Measurements from ENCODE around the gene MYMK. TPM values are rescaled to one million over a fixed set of nuclear protein-coding genes. Genes with fewer than 3 reads are reported as not detected.

The MYMK gene
- total and polyA plus RNA-seq, 2 of the 13 experiments (the other 11 are each of a cell fraction or from before 2014, with no cell fraction given): not detected

GRCh38 chr9:133545494-133546286 lies 20.9 kb upstream of the MYMK start:
- H3K9ac ChIP-seq (ENCODE audit: insufficient read depth, low read depth, low read length): no peak overlapping the region
- no peak overlapping the region for H3K4me3 ChIP-seq (replicated peaks in 1 of 3; ENCODE audit: insufficient read depth in 1 of 3, low read depth in 2 of 3, low read length in 3 of 3)
- intact Hi-C loops (cut with micrococcal nuclease; ENCODE audit: unreplicated experiment) (no loop called here), in situ Hi-C loops (cut with HindIII; ENCODE audit: extremely low pct_ligation_motif_present, low pct_unique_long_range_greater_than_20kb) (loop anchor here (25.0 kb wide), 1 partner anchor 192 kb away; the partner anchor contains the start of gene SARDH)
- no peaks in the 10 kb centered on the region for H3K79me2 ChIP-seq (ENCODE audit: insufficient read depth, low read length)
- CTCF ChIA-PET (ENCODE audit: low intra/inter-chr PET ratio, low total read pairs): no interaction called here
- H3K36me3 ChIP-seq (replicated peaks in 1 of 2; ENCODE audit: control insufficient read depth in 1 of 2, insufficient read depth in 2 of 2, low read length in 2 of 2): peaks cover 0 to 1% of the 10 kb centered on the region in 2 experiments; a peak in 2 of 5 replicates
- no peaks in the 10 kb centered on the region for H3K9me3 ChIP-seq (ENCODE audit: low read length)
- no peaks in the 10 kb centered on the region for H3K4me1 ChIP-seq (ENCODE audit: insufficient read depth, low read length)
- TF ChIP-seq GPBP1L1 (CRISPR knock-in tag; IDR thresholded peaks at IDR 0.05) (no peak), ZNF749 (CRISPR knock-in tag; IDR thresholded peaks at IDR 0.05; ENCODE audit: borderline replicate concordance) (no peak), REXO4 (CRISPR knock-in tag; IDR thresholded peaks at IDR 0.05; ENCODE audit: borderline replicate concordance) (no peak), ZNF766 (CRISPR knock-in tag; IDR thresholded peaks at IDR 0.05; ENCODE audit: borderline replicate concordance) (no peak), PRMT3 (CRISPR knock-in tag; IDR thresholded peaks at IDR 0.05; ENCODE audit: borderline replicate concordance, low read depth) (no peak), SALL2 (CRISPR knock-in tag; IDR thresholded peaks at IDR 0.05) (no peak), MTA3 (CRISPR knock-in tag; IDR thresholded peaks at IDR 0.05) (no peak), CTCF (CRISPR knock-in tag; IDR thresholded peaks at IDR 0.05) (no peak), ZNF230 (CRISPR knock-in tag; IDR thresholded peaks at IDR 0.05) (no peak), ZNF180 (CRISPR knock-in tag; IDR thresholded peaks at IDR 0.05; ENCODE audit: borderline replicate concordance, low read depth) (no peak), ZNF513 (CRISPR knock-in tag; conservative IDR thresholded peaks at IDR 0.05) (no peak), GMEB2 (CRISPR knock-in tag; IDR thresholded peaks at IDR 0.05; ENCODE audit: low read depth) (no peak), CHCHD3 (CRISPR knock-in tag; IDR thresholded peaks at IDR 0.05) (no peak), ZNF468 (CRISPR knock-in tag; IDR thresholded peaks at IDR 0.05) (no peak), ZNF747 (CRISPR knock-in tag; IDR thresholded peaks at IDR 0.05; ENCODE audit: borderline replicate concordance) (no peak), ZNF362 (CRISPR knock-in tag; IDR thresholded peaks at IDR 0.05; ENCODE audit: borderline replicate concordance) (no peak)
- H3K27me3 ChIP-seq (ENCODE audit: control insufficient read depth in 1 of 2, insufficient read depth in 2 of 2, low read length in 2 of 2): no peaks in the 10 kb centered on the region
- no peak overlapping the region for H3K27ac ChIP-seq (ENCODE audit: extremely low read length, insufficient read depth, low read length)
- FAIRE-seq (no peak), ATAC-seq (no peak), DNase-seq (ENCODE audit: low spot score) (no peak)
- no TSS peak for BruUV-seq (replicated peaks)
- H2AFZ ChIP-seq (ENCODE audit: low read length): no peak overlapping the region
- no peaks in the 10 kb centered on the region for H4K20me1 ChIP-seq (ENCODE audit: insufficient read depth, low read length)
- POLR2A ChIA-PET: no interaction called here
- H3K4me2 ChIP-seq (ENCODE audit: low read depth, low read length): no peak overlapping the region
- 74% methylated on average over 24 of the region's 25 CpGs for WGBS (ENCODE audit: low lambda C conversion rate)
